GM12873 (cell line): ENCODE measurements around the gene TTC33.

Experiments
- TF ChIP-seq, protein P1 (sequence below): IDR thresholded peaks from 2 replicates; pipeline ENCODE4 v1.5.1; 2012; ENCODE audit warnings: low read depth, mild to moderate bottlenecking, moderate library complexity, low read length, control low read depth; ENCODE audit not compliant: insufficient read depth; ENCODE audit errors: missing control alignments

Gene TTC33

GRCh38 chr5:40648150-40648549, 107.6 kb downstream of the TTC33 start:
- TF ChIP-seq, protein P1, sequence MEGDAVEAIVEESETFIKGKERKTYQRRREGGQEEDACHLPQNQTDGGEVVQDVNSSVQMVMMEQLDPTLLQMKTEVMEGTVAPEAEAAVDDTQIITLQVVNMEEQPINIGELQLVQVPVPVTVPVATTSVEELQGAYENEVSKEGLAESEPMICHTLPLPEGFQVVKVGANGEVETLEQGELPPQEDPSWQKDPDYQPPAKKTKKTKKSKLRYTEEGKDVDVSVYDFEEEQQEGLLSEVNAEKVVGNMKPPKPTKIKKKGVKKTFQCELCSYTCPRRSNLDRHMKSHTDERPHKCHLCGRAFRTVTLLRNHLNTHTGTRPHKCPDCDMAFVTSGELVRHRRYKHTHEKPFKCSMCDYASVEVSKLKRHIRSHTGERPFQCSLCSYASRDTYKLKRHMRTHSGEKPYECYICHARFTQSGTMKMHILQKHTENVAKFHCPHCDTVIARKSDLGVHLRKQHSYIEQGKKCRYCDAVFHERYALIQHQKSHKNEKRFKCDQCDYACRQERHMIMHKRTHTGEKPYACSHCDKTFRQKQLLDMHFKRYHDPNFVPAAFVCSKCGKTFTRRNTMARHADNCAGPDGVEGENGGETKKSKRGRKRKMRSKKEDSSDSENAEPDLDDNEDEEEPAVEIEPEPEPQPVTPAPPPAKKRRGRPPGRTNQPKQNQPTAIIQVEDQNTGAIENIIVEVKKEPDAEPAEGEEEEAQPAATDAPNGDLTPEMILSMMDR = no peak

DNA sequence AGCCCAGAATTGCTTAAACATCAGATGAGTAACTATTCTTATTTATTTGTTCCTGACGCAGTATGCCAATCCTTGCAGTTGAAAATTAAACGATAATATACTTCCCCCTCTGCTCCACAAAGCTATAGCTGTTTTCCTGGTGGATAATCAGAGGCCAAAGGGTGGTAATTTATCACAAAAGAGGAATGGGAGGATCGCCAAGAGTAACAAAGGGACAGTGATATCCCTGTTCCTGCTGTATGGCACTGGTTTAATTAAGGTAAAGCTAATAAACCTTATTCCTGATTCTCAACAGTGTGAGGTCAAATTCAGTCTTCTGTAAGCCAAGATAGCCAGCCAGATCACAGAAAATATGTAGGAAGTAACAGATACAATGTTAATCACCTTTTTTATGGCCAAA, 109.5 kb downstream of the TTC33 start:
- TF ChIP-seq, protein P1 = no peak

DNA sequence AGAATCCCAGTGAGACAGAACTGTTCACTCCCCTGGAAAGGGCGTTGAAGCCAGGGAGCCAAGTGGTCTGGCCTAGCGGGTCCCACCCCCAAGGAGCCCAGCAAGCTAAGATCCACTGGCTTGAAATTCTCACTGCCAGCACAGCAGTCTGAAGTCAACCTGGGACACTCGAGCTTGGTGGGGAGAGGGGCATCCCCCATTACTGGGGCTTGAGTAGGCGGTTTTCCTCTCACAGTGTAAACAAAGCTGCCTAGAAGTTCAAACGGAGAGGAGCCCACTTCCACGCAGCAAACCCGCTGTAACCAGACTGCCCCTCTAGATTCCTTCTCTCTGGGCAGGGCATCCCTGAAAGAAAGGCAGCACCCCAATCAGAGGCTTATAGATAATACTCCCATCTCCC, 121.2 kb downstream of the TTC33 start:
- TF ChIP-seq, protein P1 = no peak

DNA sequence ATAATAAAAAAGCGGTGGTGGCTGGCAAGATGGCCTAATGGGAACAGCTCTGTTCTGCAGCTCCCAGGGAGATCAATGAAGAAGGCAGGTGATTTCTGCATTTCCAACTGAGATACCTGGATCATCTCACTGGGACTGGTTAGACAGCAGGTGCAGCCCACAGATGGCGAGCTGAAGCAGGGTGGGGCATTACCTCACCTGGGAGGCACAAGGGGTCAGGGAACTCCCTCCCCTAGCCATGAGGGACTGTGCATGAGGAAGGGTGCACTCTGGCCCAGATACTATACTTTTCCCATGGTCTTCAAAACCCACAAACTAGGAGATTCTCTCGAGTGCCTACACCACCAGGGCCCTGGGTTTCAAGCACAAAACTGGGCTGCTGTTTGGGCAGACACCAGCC, 121.6 kb downstream of the TTC33 start:
- TF ChIP-seq, protein P1 = no peak

DNA sequence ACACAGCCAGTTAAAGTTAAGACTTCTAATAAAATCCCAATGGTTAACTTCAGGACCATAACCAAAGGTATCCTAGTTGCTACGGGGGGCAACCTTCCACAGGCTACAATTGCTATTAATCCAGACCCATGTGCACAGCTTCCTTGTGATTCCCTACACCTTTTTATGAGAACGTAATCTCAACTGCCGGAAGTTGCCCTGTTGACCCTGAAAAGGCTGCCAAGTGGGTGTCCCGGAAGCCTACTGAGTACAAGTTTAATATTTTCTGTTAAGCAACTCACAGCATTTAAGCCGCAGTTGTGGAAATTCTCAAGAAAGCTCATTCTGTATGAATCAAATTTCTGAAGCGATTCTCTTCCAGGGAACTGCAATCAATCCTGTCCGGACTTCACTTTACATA, 124.5 kb downstream of the TTC33 start:
- TF ChIP-seq, protein P1 = no peak

GRCh38 chr5:40630126-40630525, 125.6 kb downstream of the TTC33 start:
- TF ChIP-seq, protein P1 = no peak

DNA sequence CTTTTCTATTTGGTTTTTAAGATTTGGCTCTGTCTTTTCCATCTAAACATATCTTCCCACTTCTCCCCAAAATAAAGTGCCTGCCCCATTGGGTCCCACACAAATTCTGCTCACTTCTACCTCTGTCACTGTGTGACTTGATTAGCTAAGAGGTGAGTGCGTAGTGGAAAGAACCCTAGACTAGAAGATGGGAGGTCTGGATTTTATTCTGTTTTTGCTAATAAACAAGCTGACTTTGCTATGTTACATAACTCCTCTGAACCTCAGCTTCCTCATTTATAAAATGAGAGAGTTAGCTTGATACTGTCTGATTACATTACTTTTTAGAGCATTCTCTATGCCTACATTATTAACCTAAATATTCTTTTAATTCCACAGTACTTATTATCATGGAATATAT, 127.4 kb downstream of the TTC33 start:
- TF ChIP-seq, protein P1 = no peak

DNA sequence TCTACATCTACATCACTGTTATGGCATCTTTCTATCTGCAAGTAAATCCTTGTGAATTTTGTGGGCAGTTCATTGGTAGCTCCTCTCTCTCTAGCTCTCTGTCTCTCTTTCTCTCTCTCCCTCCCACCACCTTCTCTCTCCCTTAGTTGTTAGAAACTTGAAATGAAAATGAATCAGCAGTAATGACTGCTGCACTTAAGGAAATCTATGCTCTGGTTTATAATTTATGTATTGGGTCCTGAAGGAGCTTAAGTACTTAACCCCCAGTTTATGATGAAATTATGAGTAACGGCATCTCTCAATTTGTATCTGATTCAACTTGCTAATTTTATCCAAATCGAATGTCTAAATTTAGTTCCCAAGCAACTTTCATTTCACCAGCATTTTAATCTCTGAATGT, 128.1 kb downstream of the TTC33 start:
- TF ChIP-seq, protein P1 = no peak
